GM23338 (cell line): ENCODE results near the gene LYZL4.

Source experiments
- CREB1 ChIP-seq: fragments of 250-450 bp; sonication (Bioruptor Pico); IDR thresholded peaks from 2 replicates; pipeline ENCODE4 v1.5.0; 2020; ENCODE audit warnings: low read depth, mild to moderate bottlenecking, moderate library complexity
- CTCF ChIP-seq, 2 experiments: fragments of 200-600 bp in 1 of 2; sonication (generic) in 1 of 2; conservative IDR thresholded peaks; 2 replicates each; pipeline versions ENCODE4 v1.5.1 to v1.6.1; 2016 to 2017; ENCODE audit warnings: antibody characterized with exemption in 2 of 2, low read depth in 2 of 2, mild to moderate bottlenecking in 2 of 2, moderate library complexity in 1 of 2
- ETS1 ChIP-seq: IDR thresholded peaks from 2 replicates; pipeline ENCODE4 v1.6.1; 2016; ENCODE audit warnings: antibody characterized with exemption
- EZH2 ChIP-seq: fragments of 200-600 bp; sonication (generic); IDR thresholded peaks from one replicate; pipeline ENCODE4 v1.8.0; 2017; ENCODE audit warnings: antibody characterized with exemption, mild to moderate bottlenecking, low read depth; ENCODE audit not compliant: unreplicated experiment
- EZH2phosphoT487 ChIP-seq: fragments of 200-600 bp; sonication (generic); IDR thresholded peaks from one replicate; pipeline ENCODE4 v1.8.1; 2018; ENCODE audit warnings: antibody characterized with exemption; ENCODE audit not compliant: unreplicated experiment
- JUNB ChIP-seq: IDR thresholded peaks from one replicate; pipeline ENCODE4 v1.6.1; 2016; ENCODE audit warnings: antibody characterized with exemption; ENCODE audit not compliant: unreplicated experiment
- NANOG ChIP-seq: IDR thresholded peaks from 2 replicates; pipeline ENCODE4 v1.6.1; 2016; ENCODE audit warnings: antibody characterized with exemption, borderline replicate concordance
- POLR2AphosphoS5 ChIP-seq: IDR thresholded peaks from 2 replicates; pipeline ENCODE4 v1.6.1; 2016; ENCODE audit warnings: antibody characterized with exemption, low read depth
- REST ChIP-seq: IDR thresholded peaks from one replicate; pipeline ENCODE4 v1.6.1; 2018; ENCODE audit warnings: antibody characterized with exemption; ENCODE audit not compliant: unreplicated experiment
- STAT1 ChIP-seq: IDR thresholded peaks from one replicate; pipeline ENCODE4 v1.6.1; 2016; ENCODE audit warnings: antibody characterized with exemption; ENCODE audit not compliant: unreplicated experiment
- ZNF114 ChIP-seq: fragments of 250-450 bp; sonication (Bioruptor Pico); IDR thresholded peaks from 2 replicates; pipeline ENCODE4 v1.5.0; 2020; ENCODE audit warnings: mild to moderate bottlenecking, moderate library complexity
- ZNF331 ChIP-seq: fragments of 250-450 bp; sonication (Bioruptor Pico); IDR thresholded peaks from 2 replicates; pipeline ENCODE4 v1.5.0; 2020; ENCODE audit warnings: low read depth, mild to moderate bottlenecking, moderate library complexity
- ZNF462 ChIP-seq: fragments of 250-450 bp; sonication (Bioruptor Pico); IDR thresholded peaks from 2 replicates; pipeline ENCODE4 v1.5.0; 2020; ENCODE audit warnings: mild to moderate bottlenecking, moderate library complexity

GRCh38 chr3:42349765-42350594, 60.4 kb downstream of the LYZL4 start:
- TF ChIP-seq CTCF (conservative IDR thresholded peaks at IDR 0.05; ENCODE audit: low read depth in 2 of 2) (no peak), EZH2 (no peak), EZH2phosphoT487 (no peak), REST (no peak), POLR2AphosphoS5 (no peak), ZNF331 (CRISPR knock-in tag) (no peak), CREB1 (no peak), ETS1 (no peak), JUNB (no peak), ZNF462 (no peak), STAT1 (no peak), ZNF114 (CRISPR knock-in tag) (no peak), NANOG (no peak)
